Karpas-422 (cell line): ENCODE results near the gene KRT76. TPM values are rescaled to one million over a fixed set of nuclear protein-coding genes. Genes with fewer than 3 reads are reported as not detected.

Source experiments
- DNase-seq: peaks from one replicate; pipeline ENCODE4 v3.0.0-alpha.2; 2015
- H2AFZ ChIP-seq: fragments of 200-600 bp; sonication (generic); 2 replicates; pipeline ENCODE4 v1.6.1; 2014; ENCODE audit warnings: antibody characterized with exemption, low read length, mixed read lengths
- H3K27ac ChIP-seq: fragments of 200-600 bp; sonication (generic); 2 replicates; pipeline ENCODE4 v1.5.1; 2014; ENCODE audit warnings: mild to moderate bottlenecking, low read length, moderate library complexity
- H3K27me3 ChIP-seq: fragments of 200-600 bp; sonication (generic); 2 replicates; pipeline ENCODE4 v1.6.1; 2014; ENCODE audit warnings: low read length, mixed read lengths
- H3K36me3 ChIP-seq: fragments of 200-600 bp; sonication (generic); 2 replicates; pipeline ENCODE4 v1.6.1; 2014; ENCODE audit warnings: low read length, mixed read lengths; ENCODE audit not compliant: insufficient read depth
- H3K4me1 ChIP-seq: fragments of 200-600 bp; sonication (generic); 2 replicates; pipeline ENCODE4 v1.6.1; 2014; ENCODE audit warnings: mild to moderate bottlenecking, low read length, mixed read lengths
- H3K4me2 ChIP-seq: fragments of 200-600 bp; sonication (generic); 2 replicates; pipeline ENCODE4 v1.6.1; 2014; ENCODE audit warnings: low read length, low read depth, mild to moderate bottlenecking; ENCODE audit not compliant: poor library complexity, severe bottlenecking
- H3K4me3 ChIP-seq: fragments of 200-600 bp; sonication (generic); 2 replicates; pipeline ENCODE4 v1.5.1; 2014; ENCODE audit warnings: mild to moderate bottlenecking, antibody characterized with exemption, low read length, mixed read lengths
- H3K79me2 ChIP-seq: fragments of 200-600 bp; sonication (generic); 2 replicates; pipeline ENCODE4 v1.6.1; 2014; ENCODE audit warnings: mild to moderate bottlenecking, low read length, mixed read lengths
- H3K9ac ChIP-seq: fragments of 200-600 bp; sonication (generic); 2 replicates; pipeline ENCODE4 v1.6.0; 2014; ENCODE audit warnings: low read length
- H3K9me2 ChIP-seq: fragments of 200-600 bp; sonication (generic), shearing (Covaris generic); replicated peaks from 2 replicates; pipeline ENCODE4 v1.6.0; 2014; ENCODE audit warnings: mild to moderate bottlenecking, low read length, moderate library complexity; ENCODE audit not compliant: insufficient read depth
- H3K9me3 ChIP-seq: fragments of 300-700, 200-600 bp; sonication (generic); 2 replicates; pipeline ENCODE4 v1.6.1; 2014; ENCODE audit warnings: low read length, mixed read lengths
- H4K20me1 ChIP-seq: fragments of 200-600 bp; sonication (generic); 2 replicates; pipeline ENCODE4 v1.6.1; 2014; ENCODE audit warnings: mild to moderate bottlenecking, antibody characterized with exemption, low read length, low read depth; ENCODE audit not compliant: insufficient read depth
- total RNA-seq: library from RNA; depleted of rRNA; stranded (reverse); fragments of >200 nt; shearing (Covaris generic); gene quantifications from 2 replicates; pipeline ENCODE4 v1.2.3, GENCODE V29; 2014; ENCODE audit warnings: low replicate concordance

KRT76 gene
- total RNA-seq, 1 experiment from 2014 or later = not detected

DNA sequence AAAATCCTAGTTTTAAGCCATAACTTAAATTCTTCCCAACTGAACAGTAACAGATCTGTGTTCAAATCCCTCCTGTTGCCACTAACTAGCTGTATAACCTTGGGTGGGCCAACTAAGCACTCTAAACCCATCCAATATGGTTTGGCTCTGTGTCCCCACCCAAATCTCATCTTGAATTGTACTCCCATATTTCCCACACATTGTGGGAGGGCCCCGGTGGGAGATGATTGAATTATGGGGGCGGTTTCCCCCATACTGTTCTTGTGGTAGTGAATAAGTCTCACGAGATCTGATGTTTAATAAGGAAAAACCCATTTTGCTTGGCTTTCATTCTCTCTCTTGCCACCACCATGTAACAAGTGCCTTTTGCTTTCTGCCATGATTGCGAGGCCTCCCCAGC lies 38.0 kb upstream of the KRT76 start:
- H3K4me3 ChIP-seq = no peak overlapping the region
- H3K27ac ChIP-seq = no peak overlapping the region
- H3K9ac ChIP-seq = no peak overlapping the region
- H3K36me3 ChIP-seq = no peaks in the 10 kb centered on the region
- no peak overlapping the region for H2AFZ ChIP-seq
- H3K27me3 ChIP-seq = no peaks in the 10 kb centered on the region
- no peaks in the 10 kb centered on the region for H3K79me2 ChIP-seq
- no peak for DNase-seq
- peaks cover 11% of the 10 kb centered on the region for H3K4me1 ChIP-seq
- no peak overlapping the region for H3K4me2 ChIP-seq
- H3K9me3 ChIP-seq = no peaks in the 10 kb centered on the region
- no peaks in the 10 kb centered on the region for H4K20me1 ChIP-seq
- no peaks in the 10 kb centered on the region for H3K9me2 ChIP-seq

DNA sequence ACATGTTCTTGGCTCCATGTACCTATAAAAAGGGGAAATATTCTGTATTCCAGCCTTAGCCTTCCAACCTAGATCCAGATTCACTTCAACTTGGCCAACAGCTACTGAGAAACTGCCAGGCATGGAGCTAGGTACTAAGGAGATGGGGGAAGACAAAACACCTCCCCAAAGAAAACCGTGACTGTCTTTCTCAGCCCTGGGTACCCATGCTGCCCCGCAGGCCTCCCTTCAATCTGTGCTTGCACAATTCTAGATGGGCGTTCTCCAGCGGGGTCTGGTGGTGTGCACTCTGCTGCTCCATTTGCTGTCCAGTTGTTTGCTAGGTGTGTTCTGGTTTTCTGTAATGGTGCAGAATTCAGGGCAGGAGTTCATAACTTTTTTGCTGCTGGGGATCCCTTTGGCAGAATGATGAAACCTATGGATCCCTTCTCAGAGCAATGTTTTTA lies 37.6 kb upstream of the KRT76 start:
- no peak for DNase-seq
- H3K9me3 ChIP-seq = no peaks in the 10 kb centered on the region
- no peaks in the 10 kb centered on the region for H3K36me3 ChIP-seq
- H2AFZ ChIP-seq = no peak overlapping the region
- H3K27ac ChIP-seq = no peak overlapping the region
- no peak overlapping the region for H3K9ac ChIP-seq
- H3K4me1 ChIP-seq = peaks cover 11% of the 10 kb centered on the region
- no peak overlapping the region for H3K4me3 ChIP-seq
- H3K27me3 ChIP-seq = no peaks in the 10 kb centered on the region
- no peaks in the 10 kb centered on the region for H3K79me2 ChIP-seq
- H3K9me2 ChIP-seq = no peaks in the 10 kb centered on the region
- H4K20me1 ChIP-seq = no peaks in the 10 kb centered on the region
- no peak overlapping the region for H3K4me2 ChIP-seq

DNA sequence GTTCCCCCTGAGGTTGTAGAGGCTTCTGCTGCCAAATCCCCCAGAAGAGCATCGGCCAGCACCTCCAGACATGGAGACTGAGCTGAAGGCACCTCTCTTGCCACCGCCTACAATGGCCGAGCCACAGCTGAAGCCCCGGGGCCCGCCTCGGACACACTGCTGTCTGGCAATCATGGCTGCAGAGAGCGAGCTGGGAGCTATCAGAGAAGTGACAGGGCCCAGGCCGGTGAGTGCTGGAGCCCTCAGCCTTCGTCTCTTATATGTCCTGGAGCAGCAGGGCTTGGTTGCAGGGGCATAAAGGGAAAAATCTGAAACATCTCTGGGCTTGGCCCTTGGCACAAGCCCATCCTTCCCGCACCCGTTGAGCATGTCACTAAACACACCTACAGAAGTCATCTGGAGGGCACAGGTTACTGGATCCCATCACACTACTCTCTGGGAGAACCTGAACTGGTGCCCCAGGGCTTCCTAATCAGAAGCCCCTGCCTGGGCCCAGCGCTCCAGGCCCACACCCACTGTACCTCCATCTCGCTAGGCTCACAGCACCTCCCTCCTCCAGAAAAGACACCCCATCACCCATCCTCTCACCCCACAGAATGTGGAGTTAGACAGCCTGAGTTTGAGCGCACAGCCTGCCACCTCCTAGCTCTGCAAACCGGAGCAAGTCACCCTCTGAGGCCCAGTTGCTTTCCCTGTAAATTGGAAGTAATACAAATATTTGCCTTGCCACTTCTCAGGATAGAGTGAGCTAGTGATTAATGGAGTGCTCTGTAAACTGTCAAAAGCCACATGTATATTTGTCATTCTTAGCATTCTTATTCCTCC lies 37.0 kb upstream of the KRT76 start, which contains the start of gene KRT4:
Gene KRT4, minus strand, starts transcription at position 232 of the 825 bp plus-strand sequence. Its CDS starts 58 bp downstream, at position 174.
- Histone ChIP-seq H3K36me3 (no peaks in the 10 kb centered on the region), H2AFZ (no peak within 1 kb of the TSS), H3K79me2 (no peaks in the 10 kb centered on the region), H3K4me3 (no peak within 1 kb of the TSS), H3K4me2 (no peak within 1 kb of the TSS), H3K9ac (no peak within 1 kb of the TSS), H3K27me3 (no peaks in the 10 kb centered on the region), H4K20me1 (no peaks in the 10 kb centered on the region), H3K4me1 (peaks cover 11% of the 10 kb centered on the region), H3K9me2 (no peaks in the 10 kb centered on the region), H3K27ac (no peak within 1 kb of the TSS), H3K9me3 (no peaks in the 10 kb centered on the region)
- DNase-seq = no peak

DNA sequence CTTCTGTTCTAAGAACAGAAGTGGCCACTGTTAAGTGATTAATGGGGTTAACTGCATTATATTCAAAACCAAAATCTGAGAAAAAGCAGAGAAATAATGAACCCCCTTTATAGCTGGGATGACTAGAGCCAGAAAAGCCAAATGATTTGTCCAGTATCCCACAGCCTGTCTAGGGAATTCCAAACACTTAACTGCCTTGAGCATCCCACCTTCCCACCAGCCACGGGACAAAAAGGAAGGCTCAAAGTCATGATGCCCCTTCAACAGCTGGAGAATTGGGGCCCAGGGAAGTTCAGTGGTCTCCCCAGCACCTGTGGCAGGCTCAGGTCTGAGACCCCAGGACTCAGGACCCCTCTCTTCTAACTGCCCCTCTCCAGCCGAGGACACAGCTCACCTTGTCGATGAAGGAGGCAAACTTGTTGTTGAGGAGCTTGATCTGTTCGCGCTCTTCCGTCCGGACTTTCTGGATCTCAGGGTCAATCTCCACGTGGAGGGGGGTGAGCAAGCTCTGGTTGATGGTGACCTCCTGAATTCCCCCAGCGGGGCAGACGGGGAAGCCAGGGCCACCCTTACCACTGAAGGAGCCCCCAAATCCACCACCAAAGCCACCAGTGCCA lies 36.2 kb upstream of the KRT76 start:
- no peaks in the 10 kb centered on the region for H3K36me3 ChIP-seq
- no peaks in the 10 kb centered on the region for H3K79me2 ChIP-seq
- no peaks in the 10 kb centered on the region for H3K9me3 ChIP-seq
- H3K4me1 ChIP-seq = peaks cover 11% of the 10 kb centered on the region
- no peak overlapping the region for H3K4me3 ChIP-seq
- DNase-seq = no peak
- no peak overlapping the region for H2AFZ ChIP-seq
- no peaks in the 10 kb centered on the region for H4K20me1 ChIP-seq
- H3K27ac ChIP-seq = no peak overlapping the region
- H3K4me2 ChIP-seq = no peak overlapping the region
- H3K9ac ChIP-seq = no peak overlapping the region
- no peaks in the 10 kb centered on the region for H3K27me3 ChIP-seq
- H3K9me2 ChIP-seq = no peaks in the 10 kb centered on the region

DNA sequence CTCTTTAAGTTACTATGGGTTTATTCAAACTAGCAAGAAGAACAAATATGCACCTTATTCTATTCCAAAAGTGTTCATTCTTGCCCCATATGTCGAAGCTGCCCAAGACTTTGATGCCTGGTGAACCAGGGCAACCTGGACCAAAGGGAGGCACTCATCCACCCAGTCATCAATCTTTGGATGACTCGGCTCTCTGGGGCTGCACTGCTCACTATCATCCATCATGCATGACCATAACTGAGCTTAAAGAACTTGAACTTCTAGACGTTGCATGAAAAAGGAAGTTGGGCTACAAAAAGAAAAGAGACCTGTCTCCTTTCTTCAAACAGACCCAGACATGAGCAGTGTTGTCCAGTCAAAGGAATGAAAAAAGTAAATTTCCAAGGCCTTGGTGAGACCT lies 35.6 kb upstream of the KRT76 start:
- Histone ChIP-seq H3K4me3 (no peak overlapping the region), H3K9ac (no peak overlapping the region), H3K9me2 (no peaks in the 10 kb centered on the region), H3K27ac (no peak overlapping the region), H2AFZ (no peak overlapping the region), H3K27me3 (no peaks in the 10 kb centered on the region), H3K4me1 (peaks cover 11% of the 10 kb centered on the region), H3K36me3 (no peaks in the 10 kb centered on the region), H3K79me2 (no peaks in the 10 kb centered on the region), H4K20me1 (no peaks in the 10 kb centered on the region), H3K9me3 (no peaks in the 10 kb centered on the region), H3K4me2 (no peak overlapping the region)
- peak; percentile 59 for DNase-seq

DNA sequence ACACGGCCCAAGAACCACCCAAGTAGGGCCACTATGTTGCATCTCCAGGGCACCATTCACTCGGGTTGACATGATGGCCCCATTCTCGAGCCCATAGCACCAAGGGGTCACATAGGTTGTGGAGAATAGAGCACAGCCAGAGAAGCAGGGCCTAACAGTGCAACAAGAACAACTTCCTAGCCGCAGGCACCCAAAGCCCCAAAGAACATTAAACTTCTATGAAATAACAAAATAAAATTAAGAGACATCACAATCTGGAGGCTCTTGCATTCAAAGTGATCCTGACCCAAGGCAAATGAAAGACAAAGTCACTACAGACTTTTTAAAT lies 34.9 kb upstream of the KRT76 start:
- no peak overlapping the region for H3K4me2 ChIP-seq
- H2AFZ ChIP-seq = no peak overlapping the region
- no peaks in the 10 kb centered on the region for H3K79me2 ChIP-seq
- H3K36me3 ChIP-seq = no peaks in the 10 kb centered on the region
- H3K4me1 ChIP-seq = peaks cover 11% of the 10 kb centered on the region
- no peak overlapping the region for H3K4me3 ChIP-seq
- no peak overlapping the region for H3K9ac ChIP-seq
- H4K20me1 ChIP-seq = no peaks in the 10 kb centered on the region
- H3K27ac ChIP-seq = no peak overlapping the region
- DNase-seq = no peak
- H3K27me3 ChIP-seq = no peaks in the 10 kb centered on the region
- H3K9me3 ChIP-seq = no peaks in the 10 kb centered on the region
- H3K9me2 ChIP-seq = no peaks in the 10 kb centered on the region

DNA sequence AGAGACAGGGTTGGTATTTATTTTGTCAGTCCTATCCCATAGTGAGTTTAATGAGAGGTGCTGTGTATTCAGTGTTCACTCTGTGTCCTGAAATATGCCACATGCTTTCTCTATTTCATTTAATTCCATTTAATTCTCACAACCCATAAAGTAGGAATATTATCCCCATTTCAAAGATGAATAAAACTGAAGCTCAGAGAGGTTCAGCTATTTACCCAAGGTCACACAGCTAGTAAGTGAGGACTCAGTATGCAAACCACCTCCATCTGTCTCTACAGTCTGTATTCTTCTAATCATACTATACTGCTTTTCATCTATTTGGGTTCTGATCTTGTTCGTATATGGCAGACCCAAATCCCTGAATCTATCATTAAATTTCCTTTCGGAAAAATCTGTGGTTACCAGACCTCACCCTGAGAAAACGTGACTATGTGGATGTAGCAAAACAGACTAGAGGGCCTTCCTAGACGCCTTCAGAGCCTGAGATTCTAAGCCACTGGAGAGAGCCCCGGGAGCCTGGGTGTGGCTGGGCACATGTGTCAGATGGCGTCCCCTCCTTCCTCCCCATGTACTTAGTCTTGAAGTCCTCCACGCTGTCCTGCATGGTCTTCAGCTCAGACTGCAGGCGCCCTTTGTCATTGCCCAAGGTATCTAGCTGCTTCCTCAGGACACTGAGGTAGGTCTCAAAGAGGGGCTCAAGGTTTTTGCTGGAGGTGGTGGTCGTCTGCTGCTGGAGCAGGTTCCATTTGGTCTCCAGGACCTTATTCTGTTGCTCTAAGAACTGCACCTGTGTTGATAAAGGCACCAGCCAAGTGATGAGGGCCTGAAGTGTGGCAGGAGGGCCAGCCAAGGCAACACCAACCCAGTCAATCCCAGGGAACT lies 34.3 kb upstream of the KRT76 start:
- peaks cover 11% of the 10 kb centered on the region for H3K4me1 ChIP-seq
- H3K27ac ChIP-seq = no peak overlapping the region
- no peak overlapping the region for H3K4me3 ChIP-seq
- no peak overlapping the region for H2AFZ ChIP-seq
- no peaks in the 10 kb centered on the region for H3K9me3 ChIP-seq
- no peak overlapping the region for H3K9ac ChIP-seq
- H3K79me2 ChIP-seq = no peaks in the 10 kb centered on the region
- H4K20me1 ChIP-seq = no peaks in the 10 kb centered on the region
- no peaks in the 10 kb centered on the region for H3K36me3 ChIP-seq
- no peak for DNase-seq
- H3K4me2 ChIP-seq = no peak overlapping the region
- no peaks in the 10 kb centered on the region for H3K9me2 ChIP-seq
- H3K27me3 ChIP-seq = no peaks in the 10 kb centered on the region

DNA sequence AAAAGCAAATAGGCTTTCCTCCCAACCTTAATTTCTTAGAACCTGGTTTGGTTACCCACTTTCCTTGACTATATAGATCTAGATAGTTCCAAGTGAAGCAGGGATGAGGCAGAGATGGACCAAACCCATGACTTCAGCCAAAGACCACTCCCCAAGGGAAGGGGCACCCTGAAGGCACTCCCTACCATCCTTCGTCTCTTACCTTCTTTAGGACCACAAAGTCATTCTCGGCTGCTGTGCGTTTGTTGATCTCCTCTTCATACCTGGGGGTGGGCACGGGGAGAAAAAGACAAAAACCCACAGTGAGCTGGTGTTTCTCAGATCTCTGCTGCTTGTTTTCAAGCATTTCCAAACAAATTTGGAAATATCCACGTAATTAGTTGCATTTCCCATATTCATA lies 33.4 kb upstream of the KRT76 start:
- H3K4me2 ChIP-seq = no peak overlapping the region
- H3K4me3 ChIP-seq = no peak overlapping the region
- no peak overlapping the region for H2AFZ ChIP-seq

More for the DNA sequence above, 33.4 kb upstream of the KRT76 start:
- H3K9me3 ChIP-seq = no peaks in the 10 kb centered on the region
- no peaks in the 10 kb centered on the region; the same call in 1 of the 2 replicates for H4K20me1 ChIP-seq
- H3K9ac ChIP-seq = no peak overlapping the region
- no peak for DNase-seq
- H3K27me3 ChIP-seq = no peaks in the 10 kb centered on the region
- no peak overlapping the region for H3K27ac ChIP-seq
- no peaks in the 10 kb centered on the region for H3K9me2 ChIP-seq
- peaks cover 11% of the 10 kb centered on the region for H3K4me1 ChIP-seq
- H3K79me2 ChIP-seq = no peaks in the 10 kb centered on the region
- no peaks in the 10 kb centered on the region for H3K36me3 ChIP-seq
